HG03097 (cell line): ENCODE measurements around the gene RAPGEF1.

ENCODE experiments used
- ATAC-seq: cut with Tn5 transposase; IDR thresholded peaks from one replicate; pipeline ENCODE4 v1.9.1; 2021; ENCODE audit not compliant: unreplicated experiment, low FRiP score

Gene RAPGEF1, protein sequence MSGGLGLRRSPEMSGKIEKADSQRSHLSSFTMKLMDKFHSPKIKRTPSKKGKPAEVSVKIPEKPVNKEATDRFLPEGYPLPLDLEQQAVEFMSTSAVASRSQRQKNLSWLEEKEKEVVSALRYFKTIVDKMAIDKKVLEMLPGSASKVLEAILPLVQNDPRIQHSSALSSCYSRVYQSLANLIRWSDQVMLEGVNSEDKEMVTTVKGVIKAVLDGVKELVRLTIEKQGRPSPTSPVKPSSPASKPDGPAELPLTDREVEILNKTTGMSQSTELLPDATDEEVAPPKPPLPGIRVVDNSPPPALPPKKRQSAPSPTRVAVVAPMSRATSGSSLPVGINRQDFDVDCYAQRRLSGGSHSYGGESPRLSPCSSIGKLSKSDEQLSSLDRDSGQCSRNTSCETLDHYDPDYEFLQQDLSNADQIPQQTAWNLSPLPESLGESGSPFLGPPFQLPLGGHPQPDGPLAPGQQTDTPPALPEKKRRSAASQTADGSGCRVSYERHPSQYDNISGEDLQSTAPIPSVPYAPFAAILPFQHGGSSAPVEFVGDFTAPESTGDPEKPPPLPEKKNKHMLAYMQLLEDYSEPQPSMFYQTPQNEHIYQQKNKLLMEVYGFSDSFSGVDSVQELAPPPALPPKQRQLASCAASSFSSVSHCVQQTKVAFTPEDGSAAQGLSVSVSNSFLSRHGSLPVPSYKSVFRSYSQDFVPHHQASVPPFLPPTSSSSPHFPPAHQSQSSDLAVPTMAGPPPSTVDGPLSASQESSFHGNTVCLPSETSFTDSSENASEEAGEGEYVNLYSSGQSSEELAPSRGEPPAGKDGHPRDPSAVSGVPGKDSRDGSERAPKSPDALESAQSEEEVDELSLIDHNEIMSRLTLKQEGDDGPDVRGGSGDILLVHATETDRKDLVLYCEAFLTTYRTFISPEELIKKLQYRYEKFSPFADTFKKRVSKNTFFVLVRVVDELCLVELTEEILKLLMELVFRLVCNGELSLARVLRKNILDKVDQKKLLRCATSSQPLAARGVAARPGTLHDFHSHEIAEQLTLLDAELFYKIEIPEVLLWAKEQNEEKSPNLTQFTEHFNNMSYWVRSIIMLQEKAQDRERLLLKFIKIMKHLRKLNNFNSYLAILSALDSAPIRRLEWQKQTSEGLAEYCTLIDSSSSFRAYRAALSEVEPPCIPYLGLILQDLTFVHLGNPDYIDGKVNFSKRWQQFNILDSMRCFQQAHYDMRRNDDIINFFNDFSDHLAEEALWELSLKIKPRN (N-terminal part only)

DNA sequence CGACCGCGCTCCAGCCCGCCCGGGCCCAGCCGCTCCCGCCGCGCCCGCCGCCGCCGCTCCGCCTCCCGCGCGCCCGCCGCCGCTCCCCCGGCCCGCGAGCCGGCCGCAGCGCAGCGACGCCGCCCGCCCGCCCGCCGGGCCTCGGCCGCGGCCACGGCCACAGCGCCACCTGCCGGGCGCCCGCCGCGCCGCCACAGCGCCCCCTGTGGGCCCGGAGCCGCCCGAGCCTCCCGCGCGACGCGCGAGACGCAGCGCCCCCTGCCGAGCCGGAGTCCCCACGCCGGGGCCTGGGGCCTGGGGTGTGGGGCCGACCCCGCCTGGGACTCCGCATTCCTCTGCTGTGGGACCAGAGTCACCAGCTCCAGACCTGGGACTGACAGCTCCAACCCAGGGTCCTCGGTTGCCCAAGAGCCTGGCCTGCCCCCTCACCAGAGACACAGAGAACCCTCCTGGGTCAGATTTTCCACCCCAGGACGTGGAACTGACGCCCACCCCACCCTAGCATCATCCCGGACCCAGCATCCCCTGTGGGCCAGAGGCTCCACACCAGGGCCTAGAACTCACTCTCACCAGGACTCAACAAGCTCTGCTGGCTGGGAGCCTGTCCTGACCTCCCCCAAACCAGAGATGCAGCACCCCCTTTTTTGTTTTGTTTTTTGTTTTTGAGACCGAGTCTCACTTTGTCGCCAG, at the start of gene RAPGEF1:
Gene RAPGEF1, minus strand, starts transcription at position 118 of the 690 bp plus-strand sequence. CDS start 246 bp downstream, outside the sequence.
- peak; percentile 51 for ATAC-seq

DNA sequence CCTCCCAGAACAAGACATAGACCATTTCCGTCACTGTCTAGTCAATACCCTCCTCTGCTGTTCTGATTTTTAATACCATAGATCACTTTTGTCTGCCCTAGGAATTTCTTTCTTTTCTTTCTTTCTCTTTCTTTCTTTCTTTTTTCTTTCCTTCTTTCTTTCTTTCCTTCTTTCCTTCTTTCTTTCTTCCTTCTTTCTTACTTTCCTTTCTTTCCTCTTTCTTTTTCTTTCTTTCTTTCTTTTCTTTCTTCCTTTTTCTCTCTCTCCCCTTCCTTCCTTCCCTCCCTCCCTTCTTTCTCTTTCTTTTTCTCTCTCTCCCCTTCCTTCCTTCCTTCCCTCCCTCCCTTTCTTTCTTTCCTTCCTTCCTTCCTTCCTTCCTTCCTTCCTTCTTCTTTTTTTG, 49.0 kb upstream of the RAPGEF1 start:
- ATAC-seq = no peak

DNA sequence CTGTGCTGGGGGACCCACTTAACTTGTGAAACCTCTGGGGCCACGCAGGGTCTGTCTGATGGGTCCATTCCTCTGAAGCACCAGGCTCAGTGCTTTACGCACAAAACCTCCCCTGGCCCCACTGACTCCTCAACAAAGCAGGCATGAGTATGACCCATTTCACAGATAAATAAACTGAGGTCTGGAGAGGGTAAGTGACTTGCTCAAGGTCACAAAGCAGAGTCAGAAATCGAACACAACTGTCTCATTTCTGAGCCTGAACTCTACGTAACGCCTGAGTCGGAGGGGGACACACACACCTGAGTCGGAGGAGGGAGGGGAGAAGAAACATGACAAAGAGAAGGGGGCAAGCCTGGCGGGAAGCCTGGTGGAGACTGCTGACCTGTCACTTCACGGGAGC, 48.0 kb upstream of the RAPGEF1 start:
- ATAC-seq = no peak

DNA sequence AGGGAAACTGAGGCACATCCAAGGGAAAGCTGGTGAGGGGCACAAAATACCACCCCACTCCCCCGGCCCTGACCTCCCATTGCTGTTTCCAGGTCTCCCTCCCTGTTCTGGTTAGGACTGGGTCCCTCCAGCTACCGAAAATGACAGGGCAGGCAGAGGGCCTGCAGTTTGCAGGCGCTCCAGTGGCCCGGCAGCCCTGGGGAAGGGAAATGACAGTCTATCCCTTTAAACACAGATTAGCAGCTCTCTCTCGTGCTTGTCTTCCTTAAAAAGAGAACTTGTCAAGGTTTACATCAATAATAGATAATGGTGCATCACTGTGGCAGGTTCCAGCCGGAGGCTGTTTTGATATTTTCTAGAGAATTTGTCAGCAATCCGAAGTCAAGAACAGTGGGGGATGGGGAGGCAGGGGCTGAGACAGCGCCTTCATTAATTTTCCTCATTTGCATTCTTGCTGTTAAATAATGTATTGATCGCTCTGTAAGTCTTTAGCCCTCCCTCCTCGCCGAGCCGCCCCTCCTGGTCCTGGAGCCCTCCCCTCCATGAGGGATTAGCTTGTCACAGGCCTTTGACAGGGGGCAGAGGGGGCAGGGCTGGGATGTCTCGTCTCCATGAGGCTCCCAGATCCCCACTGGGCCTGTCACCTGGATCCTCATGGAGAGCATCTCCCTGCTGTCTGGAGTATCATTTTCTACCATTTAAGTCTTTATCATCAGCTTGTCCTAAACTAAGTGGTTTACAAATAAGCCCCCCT, 45.0 kb upstream of the RAPGEF1 start:
- no peak for ATAC-seq

DNA sequence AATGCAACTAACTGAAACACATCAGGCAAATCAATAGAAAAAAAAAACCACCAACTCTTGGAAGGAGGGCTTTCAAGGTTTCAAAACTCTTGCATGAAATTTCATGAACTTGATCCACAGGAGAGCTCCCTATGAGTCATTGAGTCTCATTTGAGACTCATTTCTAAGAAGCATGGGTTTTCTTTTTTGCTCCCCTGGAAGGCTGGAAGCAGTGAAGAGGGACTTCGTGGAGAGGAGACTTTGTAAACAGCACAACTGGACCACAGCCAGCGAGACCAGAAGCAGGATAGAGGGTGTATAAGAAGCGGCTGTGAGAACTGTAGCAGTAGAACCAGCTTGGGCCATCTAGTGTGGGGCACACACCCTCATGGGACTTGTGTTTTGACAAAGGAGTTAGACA, 41.2 kb upstream of the RAPGEF1 start:
- no peak for ATAC-seq

DNA sequence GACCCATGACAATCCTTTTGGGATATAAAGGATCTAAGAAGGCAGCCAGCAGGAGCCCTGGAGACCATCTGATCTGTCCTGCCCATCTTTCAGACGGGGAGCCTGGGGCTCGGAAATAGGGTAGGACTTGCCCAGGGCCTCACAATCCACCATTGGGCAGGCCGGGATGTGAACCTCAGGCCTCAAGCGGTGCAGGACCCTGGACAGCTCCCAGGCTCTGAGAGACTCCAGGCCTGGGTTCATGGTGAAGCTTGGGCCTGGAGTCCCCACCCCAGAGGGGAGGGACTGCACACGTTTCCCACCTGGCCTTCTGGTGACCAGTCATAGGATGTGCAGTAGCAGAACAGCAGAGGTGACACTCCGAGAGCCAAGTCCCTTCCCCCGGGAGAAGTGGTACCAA, 36.6 kb upstream of the RAPGEF1 start:
- no peak for ATAC-seq

DNA sequence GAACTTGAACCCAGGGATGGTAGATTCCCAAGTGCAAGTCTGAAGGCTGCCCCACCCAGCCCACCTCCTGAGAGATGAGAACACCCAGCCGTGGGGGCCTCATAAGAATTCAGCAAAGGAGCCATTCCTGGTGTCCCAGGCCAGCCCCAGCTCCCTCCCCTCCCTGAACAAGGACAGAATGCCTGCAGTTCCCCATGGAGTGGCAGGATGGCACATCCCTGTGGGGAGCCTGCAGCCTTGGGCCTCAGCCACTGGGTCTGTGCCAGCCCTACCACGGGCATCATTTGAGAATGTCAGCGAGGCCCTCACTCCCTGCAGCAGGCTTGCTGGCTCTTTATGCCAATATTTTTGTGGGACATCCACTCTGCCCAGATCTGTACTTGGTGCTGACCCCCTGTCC, 36.2 kb upstream of the RAPGEF1 start:
- ATAC-seq = no peak

DNA sequence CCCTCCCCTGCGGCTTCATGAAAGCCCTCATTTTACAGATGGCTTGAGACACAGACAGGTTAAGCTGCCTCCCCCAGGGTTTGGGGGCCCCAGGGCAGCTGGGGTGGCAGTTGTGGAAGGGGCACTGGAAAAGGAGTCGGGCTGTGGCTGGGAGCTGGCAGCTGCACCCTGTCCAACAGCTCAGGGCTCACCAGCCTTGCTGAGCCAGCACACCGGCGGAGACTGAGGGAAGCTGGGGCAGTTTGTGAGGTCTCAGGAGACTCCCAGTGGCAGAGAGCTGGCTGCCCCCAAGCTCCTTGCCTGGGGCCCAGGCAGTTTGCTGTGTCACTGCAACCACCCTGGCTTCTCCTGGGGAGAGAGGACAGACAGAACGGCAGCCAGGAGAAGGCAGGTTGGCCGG, 34.8 kb upstream of the RAPGEF1 start:
- no peak for ATAC-seq

DNA sequence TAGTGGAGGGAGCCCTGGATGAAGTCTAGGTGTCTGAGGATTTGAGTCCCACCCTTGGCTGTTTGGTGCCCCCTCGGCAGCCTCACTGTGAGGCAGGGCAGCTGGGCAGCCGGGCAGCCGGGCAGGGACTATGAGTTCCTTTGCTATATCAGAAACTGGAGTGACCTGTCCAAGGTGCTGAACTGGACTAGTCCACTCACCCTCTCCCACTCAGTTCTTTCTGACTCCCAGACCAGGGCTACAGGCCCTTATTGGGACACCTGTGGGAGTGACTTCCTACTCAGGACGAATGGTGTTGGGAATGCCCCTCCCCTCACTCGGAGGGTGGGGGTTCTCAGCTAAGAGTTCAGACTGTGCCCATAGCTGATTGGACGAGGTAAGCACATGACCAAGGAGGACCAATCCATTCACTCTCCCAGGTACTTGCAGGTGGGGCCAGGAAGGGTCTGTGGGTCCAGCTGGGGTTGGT, 34.1 kb upstream of the RAPGEF1 start:
- no peak for ATAC-seq

DNA sequence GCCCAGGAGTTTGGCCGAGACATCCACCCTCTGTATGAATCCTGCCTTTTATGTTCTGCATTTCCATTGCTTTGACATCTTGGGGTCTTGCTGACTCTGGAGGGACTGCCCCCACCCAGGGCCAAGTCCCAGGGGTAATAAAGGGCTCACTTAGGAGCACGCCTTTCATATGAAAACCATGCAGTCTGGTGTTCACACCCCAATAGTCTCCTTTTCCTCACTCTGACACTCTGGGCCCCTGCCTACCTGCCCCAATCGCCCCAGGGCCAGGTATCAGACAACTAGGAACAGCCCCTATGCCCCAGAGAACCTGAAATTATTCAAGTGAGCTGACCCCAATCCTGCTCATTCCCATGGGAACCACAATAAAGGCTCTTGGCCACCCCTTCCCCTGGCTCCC, 33.1 kb upstream of the RAPGEF1 start:
- ATAC-seq = no peak

DNA sequence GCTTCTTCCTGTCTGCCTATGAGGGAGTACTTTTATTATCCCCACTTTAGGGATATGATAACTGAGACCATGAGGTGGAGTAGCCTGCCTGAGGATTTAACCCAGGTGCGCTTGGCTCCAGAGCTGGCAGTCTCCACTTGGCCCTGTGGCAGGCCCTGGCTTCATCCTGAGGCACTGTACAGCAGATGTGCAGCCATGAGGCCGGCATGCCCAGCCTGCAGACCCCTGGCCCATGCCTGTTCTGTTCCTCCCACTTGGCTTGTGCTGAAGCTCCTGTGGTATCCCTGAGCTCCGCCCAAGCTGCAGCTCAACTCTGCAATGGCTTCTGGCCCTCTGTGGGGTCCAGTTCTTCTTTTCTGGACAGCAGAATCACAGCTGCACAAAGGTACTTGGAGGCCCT, 31.8 kb upstream of the RAPGEF1 start:
- no peak for ATAC-seq

DNA sequence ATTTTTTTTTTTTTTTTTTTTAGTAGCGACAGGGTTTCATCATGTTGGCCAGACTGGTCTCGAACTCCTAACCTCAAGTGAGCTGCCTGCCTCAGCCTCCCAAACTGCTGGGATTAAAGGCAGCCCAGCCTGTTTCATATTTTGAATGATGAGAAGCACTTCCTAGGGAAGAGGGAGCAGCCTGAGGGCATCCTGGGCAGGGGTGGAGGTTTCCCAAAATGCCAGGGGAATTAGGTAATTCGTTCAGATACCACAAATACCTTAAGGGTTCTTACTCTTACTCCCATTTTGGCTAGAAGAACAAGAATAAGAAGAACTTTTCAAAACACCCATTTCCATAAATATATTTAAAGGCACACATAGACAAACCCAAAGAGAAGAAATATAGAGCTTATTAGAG, 29.5 kb upstream of the RAPGEF1 start:
- ATAC-seq = no peak

DNA sequence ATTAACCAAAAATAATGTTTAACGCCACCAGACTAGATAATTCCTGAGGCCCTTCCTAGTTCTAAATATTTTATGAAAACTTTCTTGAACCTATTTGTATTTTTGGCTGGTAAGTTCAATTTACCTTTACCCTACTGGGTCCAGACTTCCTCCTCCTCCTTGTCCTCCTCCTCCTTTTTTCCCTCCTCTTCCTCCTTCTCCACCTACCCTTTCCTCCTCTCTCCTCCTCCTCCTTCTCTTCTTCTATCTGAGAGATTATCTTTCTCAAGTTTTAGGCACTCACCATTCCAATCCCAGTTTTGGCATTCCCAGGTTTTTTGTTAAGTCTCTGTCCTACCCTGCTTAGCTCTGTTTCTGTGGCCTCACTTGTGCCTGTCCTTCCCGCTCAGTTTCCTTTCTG, 24.7 kb upstream of the RAPGEF1 start:
- ATAC-seq = no peak

DNA sequence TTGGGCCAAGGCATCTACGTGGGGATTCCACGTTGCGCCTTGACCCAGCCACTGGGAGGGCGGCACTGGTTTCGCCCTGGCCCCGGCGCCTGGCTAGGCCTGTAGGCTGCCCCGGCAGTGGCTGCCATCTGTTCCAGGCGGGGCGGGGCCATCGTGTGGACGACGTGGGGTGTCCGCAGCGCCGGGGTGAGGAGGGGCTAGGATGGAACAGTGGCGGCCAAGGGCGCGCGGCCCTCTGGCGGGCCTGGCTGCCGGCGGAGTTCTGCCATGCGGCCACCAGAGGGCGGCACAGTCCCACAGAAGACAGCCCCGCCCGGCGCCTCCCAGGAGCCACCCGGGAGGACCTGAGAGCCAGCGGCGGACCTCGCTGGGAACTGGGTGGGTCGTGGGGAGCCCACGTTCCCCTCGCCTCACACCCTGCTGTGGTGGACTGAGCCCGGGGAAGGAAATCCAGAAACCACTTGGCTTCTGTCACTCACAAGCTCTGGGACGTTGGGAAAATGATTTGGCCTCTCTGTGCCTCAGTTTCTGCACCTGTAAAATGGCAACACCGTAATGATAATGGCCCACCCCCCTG, 22.6 kb upstream of the RAPGEF1 start:
- no peak for ATAC-seq

DNA sequence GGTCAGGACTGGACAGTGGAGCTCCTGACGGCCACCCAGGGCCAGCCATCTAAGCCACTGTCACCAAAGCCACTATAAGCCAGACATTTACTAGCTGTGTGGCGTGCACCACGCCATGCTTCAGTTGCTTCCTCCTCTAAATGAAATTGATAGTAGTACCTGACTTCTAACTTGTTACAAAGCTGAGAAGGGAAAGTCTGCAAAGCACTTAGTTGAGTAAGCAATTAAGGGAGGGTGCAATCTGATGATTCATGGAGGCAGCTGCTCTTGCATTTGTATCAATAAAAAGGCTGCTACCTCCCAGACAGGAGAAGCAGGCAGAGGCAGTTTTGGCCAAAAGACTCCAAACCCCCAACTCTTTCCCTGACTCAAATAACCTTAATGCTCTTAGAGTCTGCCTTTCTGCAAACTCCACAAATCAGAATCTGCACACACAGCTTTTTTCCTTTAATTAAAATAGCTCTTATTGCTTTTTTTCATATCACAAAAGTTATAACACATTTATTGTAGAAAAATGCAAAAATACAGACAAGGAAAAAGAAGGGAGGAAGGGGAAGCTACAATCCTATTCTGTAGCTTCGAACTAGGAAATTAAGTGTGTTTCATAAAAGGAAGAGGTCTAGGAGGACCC, 19.3 kb upstream of the RAPGEF1 start:
- ATAC-seq = no peak

DNA sequence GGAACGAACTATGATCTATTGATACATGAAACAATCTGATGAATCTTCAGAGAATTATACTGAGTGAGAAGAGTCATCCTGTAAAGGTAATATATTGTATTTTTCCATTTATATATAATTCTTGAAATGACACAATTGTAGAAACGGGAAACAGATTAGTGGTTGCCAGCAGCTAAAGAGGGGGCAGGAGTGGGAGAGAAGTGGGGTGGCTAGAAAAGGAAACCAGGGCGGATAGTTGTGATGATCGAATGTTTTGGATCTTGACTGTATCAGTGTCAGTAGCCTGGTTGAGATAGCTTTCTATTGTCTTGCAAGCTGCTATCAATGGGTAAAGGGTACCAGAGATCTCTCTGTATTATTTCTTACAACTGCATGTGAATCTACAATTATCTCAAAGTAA, 17.7 kb upstream of the RAPGEF1 start:
- ATAC-seq = no peak

DNA sequence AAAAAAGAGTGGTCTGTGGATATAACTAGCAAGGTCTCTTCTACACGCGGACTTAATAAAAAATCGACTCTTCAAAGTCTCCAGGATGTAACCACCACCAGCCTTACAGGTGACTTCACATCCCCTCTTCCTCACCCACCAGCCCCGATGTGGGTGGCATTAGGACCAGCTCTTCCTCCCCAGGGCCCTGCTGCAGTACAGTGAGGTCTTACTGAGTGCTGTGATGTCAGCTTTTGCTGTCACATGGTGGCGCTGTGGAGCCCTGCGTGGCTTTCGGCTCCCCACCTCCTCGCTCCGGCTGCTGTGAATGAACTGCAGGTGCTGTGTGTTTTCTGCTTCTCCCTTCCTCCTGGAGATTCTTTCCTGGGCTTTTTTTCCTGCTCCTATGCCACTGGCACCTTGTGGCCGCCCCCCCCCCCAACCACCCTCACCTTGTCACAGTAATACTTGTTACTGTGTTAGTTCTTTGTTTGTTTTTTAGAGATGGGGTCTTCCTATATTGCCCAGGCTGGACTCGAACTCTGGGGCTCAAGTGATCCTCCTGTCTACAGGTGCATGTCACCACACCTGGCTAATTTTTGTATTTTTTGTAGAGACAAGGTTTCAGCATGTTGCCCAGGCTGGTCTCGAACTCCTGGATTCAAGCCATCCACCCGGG, 15.8 kb upstream of the RAPGEF1 start:
- no peak for ATAC-seq

DNA sequence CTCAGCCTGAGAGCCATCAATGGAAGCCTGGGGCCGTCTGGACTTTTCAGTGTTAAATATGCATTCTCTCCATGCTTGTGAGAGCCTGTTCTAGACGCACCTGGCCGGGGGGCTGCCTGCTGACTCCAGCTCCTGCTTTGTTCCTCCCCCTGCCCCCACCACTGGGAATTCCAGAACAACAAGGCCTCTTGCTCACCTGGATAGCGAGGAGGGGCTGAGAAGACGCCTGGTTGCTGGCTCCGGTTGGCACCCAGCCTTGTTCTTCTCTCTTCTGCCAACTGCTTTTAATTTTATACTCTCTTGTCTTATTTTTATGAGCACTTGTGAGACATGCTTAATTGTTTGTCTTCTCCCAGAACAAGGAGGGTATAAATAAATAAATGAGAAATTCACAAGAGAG, 15.0 kb upstream of the RAPGEF1 start:
- no peak for ATAC-seq
